HepG2 (cell line): Measurements from ENCODE around the gene UBA6. TPM values are rescaled to one million over a fixed set of nuclear protein-coding genes. Genes with fewer than 3 reads are reported as not detected.

Experiments
- ATAC-seq: fragments of 200-7000 bp; cut with Tn5 transposase; 3 replicates; pipeline ENCODE4 v1.9.1; 2020; ENCODE audit warnings: mild to moderate bottlenecking, moderate library complexity
- BruUV-seq: library from RNA; stranded (reverse); fragments of 400-500 nt; replicated peaks from 2 replicates; lab custom pipeline; 2021; lab: Mats Ljungman, UMichigan
- CTCF ChIA-PET: fragments of 300-600 bp; formaldehyde crosslinking; extraction: SDS; loops from one replicate; lab custom pipeline; 2021; ENCODE audit warnings: low total read pairs, inconsistent platforms, low intra/inter-chr PET ratio; lab: Yijun Ruan, JAX
- POLR2A ChIA-PET: fragments of 350-600 bp; sonication (Branson Sonifier 250); formaldehyde crosslinking; loops from one replicate; lab custom pipeline; 2020; ENCODE audit warnings: antibody characterized with exemption, inconsistent platforms; lab: Yijun Ruan, JAX
- DNase-seq: peaks from one replicate; pipeline ENCODE4 v3.0.0-alpha.2; 2015; ENCODE audit warnings: low spot score
- FAIRE-seq: peaks from 3 replicates; lab custom pipeline; 2011; peaks lifted over from hg19 to GRCh38; lab: Jason Lieb, UNC
- H2AFZ ChIP-seq: one replicate; pipeline ENCODE4 v1.6.1; 2011; ENCODE audit warnings: low read length, inconsistent platforms
- H3K27ac ChIP-seq: fragments of 300-600 bp; 3 replicates; pipeline ENCODE4 v1.8.0; 2011; ENCODE audit warnings: mixed run types, mild to moderate bottlenecking, mixed read lengths, low read length, inconsistent platforms; ENCODE audit not compliant: insufficient read depth; ENCODE audit errors: extremely low read length
- H3K27me3 ChIP-seq, 2 experiments: fragments of 200-600 bp in 1 of 2; 2 replicates in 1 of 2; 3 replicates in 1 of 2; pipeline versions ENCODE4 v1.6.0 to v1.8.0; 2011; ENCODE audit warnings: low read length in 2 of 2, mild to moderate bottlenecking in 2 of 2, moderate library complexity in 2 of 2, inconsistent platforms in 1 of 2; ENCODE audit not compliant: insufficient read depth in 2 of 2, control insufficient read depth in 1 of 2
- H3K36me3 ChIP-seq, 2 experiments: fragments of 200-600 bp in 1 of 2; replicated peaks in 1 of 2; 2 replicates in 1 of 2; 3 replicates in 1 of 2; pipeline versions ENCODE4 v1.5.1 to v1.8.0; 2011; ENCODE audit warnings: low read length in 2 of 2, inconsistent platforms in 1 of 2; ENCODE audit not compliant: insufficient read depth in 2 of 2, control insufficient read depth in 1 of 2
- H3K4me1 ChIP-seq: 2 replicates; pipeline ENCODE4 v1.5.1; 2012; ENCODE audit warnings: low read length, inconsistent platforms; ENCODE audit not compliant: insufficient read depth
- H3K4me2 ChIP-seq: 2 replicates; pipeline ENCODE4 v1.6.0; 2011; ENCODE audit warnings: low read depth, low read length, inconsistent platforms
- H3K4me3 ChIP-seq, 3 experiments: fragments of 200-600 bp in 1 of 3; sonication (generic), shearing (Covaris generic) in 1 of 3; replicated peaks in 1 of 3; 2 replicates each; pipeline ENCODE4 v1.5.1; 2011 to 2016; ENCODE audit warnings: low read length in 3 of 3, inconsistent platforms in 2 of 3, low read depth in 2 of 3, mild to moderate bottlenecking in 2 of 3, control low read depth in 1 of 3, mixed read lengths in 1 of 3; ENCODE audit not compliant: insufficient read depth in 1 of 3
- H3K79me2 ChIP-seq: one replicate; pipeline ENCODE4 v1.6.1; 2011; ENCODE audit warnings: low read length, inconsistent platforms; ENCODE audit not compliant: insufficient read depth
- H3K9ac ChIP-seq: 2 replicates; pipeline ENCODE4 v1.6.0; 2011; ENCODE audit warnings: mild to moderate bottlenecking, low read depth, low read length, inconsistent platforms; ENCODE audit not compliant: insufficient read depth
- H3K9me3 ChIP-seq: 2 replicates; pipeline ENCODE4 v1.5.1; 2012; ENCODE audit warnings: mild to moderate bottlenecking, low read length
- H4K20me1 ChIP-seq: 2 replicates; pipeline ENCODE4 v1.6.0; 2011; ENCODE audit warnings: inconsistent platforms, mild to moderate bottlenecking, low read length, moderate library complexity; ENCODE audit not compliant: insufficient read depth
- CCAR2 ChIP-seq: fragments of 200-400 bp; formaldehyde crosslinking; optimal IDR thresholded peaks from 2 replicates; pipeline ENCODE3; 2018; ENCODE audit warnings: low read depth, mild to moderate bottlenecking, low read length, moderate library complexity
- GTF2F1 ChIP-seq: fragments of 150-350 bp; IDR thresholded peaks from 2 replicates; pipeline ENCODE4 v1.6.1; 2014; ENCODE audit warnings: low read length
- RFX1 ChIP-seq: fragments of 450-650 bp; IDR thresholded peaks from 2 replicates; pipeline ENCODE4 v1.6.1; 2017
- SAP130 ChIP-seq: IDR thresholded peaks from 2 replicates; pipeline ENCODE4 v1.6.1; 2016; ENCODE audit warnings: low read depth
- TBP ChIP-seq: sonication (generic); formaldehyde crosslinking; IDR thresholded peaks from 2 replicates; pipeline ENCODE4 v1.5.0; 2020; ENCODE audit warnings: missing genetic modification reagents
- in situ Hi-C: cut with HindIII; loops from 2 replicates; pipeline ENCODE4 v1.10.0; 2017; ENCODE audit warnings: low pct_unique_long_range_greater_than_20kb; ENCODE audit not compliant: extremely low pct_ligation_motif_present
- intact Hi-C: fragments of 100-400 bp; cut with micrococcal nuclease; formaldehyde crosslinking; loops from one replicate; pipeline ENCODE4 v1.10.0; 2022; ENCODE audit not compliant: unreplicated experiment
- polyA plus RNA-seq, 8 experiments: library from polyadenylated mRNA; depleted of rRNA in 3 of 8; stranded (reverse) in 7 of 8; unstranded in 1 of 8; fragments of >200 nt; fragmentation: Illumina TruSeq in 4 of 8; extraction: Trizol in 4 of 8; gene quantifications; 2 replicates each; pipeline versions ENCODE4 v1.2.1 to v1.2.3, GENCODE V29; 2011 to 2016; ENCODE audit warnings: low read depth in 4 of 8, missing spikeins in 1 of 8, mixed read lengths in 1 of 8; ENCODE audit not compliant: insufficient read depth in 1 of 8
- total RNA-seq, 5 experiments: library from RNA; depleted of rRNA; stranded (reverse); fragments of >200 nt; fragmentation: Illumina TruSeq; extraction: Trizol; gene quantifications; 2 replicates each; pipeline ENCODE4 v1.2.3, GENCODE V29; 2016; ENCODE audit warnings: low read depth in 1 of 5
- TF ChIP-seq, protein P1 (sequence below): IDR thresholded peaks from 2 replicates; pipeline ENCODE4 v1.6.1; 2016; ENCODE audit warnings: low read depth, missing genetic modification reagents, missing compliant biosample characterization
- TF ChIP-seq, protein P2 (sequence below): sonication (generic); formaldehyde crosslinking; IDR thresholded peaks from 2 replicates; pipeline ENCODE4 v1.5.0; 2020; ENCODE audit warnings: mild to moderate bottlenecking, missing genetic modification reagents

The UBA6 gene
- total and polyA plus RNA-seq, 2 of the 13 experiments (the other 11 are each of a cell fraction or from before 2014, with no cell fraction given): 33.3 to 75.4 TPM

DNA sequence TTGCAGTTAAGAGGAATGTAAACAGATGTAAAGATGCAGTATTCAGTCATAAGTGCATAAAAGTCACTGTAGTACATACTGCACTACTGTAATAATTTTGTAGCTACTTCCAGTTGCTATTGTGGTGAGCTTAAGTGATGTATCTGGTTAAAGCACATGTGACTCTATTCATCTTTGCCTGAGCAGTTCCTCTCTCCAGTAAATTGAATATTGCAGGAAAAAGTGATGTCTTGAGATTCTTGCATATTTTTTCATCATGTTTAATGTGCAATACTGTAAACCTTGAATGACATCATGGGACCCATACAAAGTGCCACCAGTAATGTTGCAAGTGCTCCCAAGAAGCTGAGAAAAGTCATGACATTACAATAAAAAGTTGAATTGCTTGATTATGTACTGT, 9.6 kb downstream of the UBA6 start:
- no peaks in the 10 kb centered on the region for H4K20me1 ChIP-seq
- no peak overlapping the region for H3K4me3 ChIP-seq
- no TSS peak for BruUV-seq
- no peak for FAIRE-seq
- intact Hi-C loops: no loop called here
- H3K9me3 ChIP-seq: no peaks in the 10 kb centered on the region
- H3K4me1 ChIP-seq: no peaks in the 10 kb centered on the region
- peaks cover 44% of the 10 kb centered on the region for H3K79me2 ChIP-seq
- DNase-seq: no peak
- no peak for TF ChIP-seq SAP130 (CRISPR knock-in tag)
- no peak for TF ChIP-seq RFX1
- no peak for TF ChIP-seq TBP (CRISPR knock-in tag)
- no peak for TF ChIP-seq CCAR2
- TF ChIP-seq, protein P1, sequence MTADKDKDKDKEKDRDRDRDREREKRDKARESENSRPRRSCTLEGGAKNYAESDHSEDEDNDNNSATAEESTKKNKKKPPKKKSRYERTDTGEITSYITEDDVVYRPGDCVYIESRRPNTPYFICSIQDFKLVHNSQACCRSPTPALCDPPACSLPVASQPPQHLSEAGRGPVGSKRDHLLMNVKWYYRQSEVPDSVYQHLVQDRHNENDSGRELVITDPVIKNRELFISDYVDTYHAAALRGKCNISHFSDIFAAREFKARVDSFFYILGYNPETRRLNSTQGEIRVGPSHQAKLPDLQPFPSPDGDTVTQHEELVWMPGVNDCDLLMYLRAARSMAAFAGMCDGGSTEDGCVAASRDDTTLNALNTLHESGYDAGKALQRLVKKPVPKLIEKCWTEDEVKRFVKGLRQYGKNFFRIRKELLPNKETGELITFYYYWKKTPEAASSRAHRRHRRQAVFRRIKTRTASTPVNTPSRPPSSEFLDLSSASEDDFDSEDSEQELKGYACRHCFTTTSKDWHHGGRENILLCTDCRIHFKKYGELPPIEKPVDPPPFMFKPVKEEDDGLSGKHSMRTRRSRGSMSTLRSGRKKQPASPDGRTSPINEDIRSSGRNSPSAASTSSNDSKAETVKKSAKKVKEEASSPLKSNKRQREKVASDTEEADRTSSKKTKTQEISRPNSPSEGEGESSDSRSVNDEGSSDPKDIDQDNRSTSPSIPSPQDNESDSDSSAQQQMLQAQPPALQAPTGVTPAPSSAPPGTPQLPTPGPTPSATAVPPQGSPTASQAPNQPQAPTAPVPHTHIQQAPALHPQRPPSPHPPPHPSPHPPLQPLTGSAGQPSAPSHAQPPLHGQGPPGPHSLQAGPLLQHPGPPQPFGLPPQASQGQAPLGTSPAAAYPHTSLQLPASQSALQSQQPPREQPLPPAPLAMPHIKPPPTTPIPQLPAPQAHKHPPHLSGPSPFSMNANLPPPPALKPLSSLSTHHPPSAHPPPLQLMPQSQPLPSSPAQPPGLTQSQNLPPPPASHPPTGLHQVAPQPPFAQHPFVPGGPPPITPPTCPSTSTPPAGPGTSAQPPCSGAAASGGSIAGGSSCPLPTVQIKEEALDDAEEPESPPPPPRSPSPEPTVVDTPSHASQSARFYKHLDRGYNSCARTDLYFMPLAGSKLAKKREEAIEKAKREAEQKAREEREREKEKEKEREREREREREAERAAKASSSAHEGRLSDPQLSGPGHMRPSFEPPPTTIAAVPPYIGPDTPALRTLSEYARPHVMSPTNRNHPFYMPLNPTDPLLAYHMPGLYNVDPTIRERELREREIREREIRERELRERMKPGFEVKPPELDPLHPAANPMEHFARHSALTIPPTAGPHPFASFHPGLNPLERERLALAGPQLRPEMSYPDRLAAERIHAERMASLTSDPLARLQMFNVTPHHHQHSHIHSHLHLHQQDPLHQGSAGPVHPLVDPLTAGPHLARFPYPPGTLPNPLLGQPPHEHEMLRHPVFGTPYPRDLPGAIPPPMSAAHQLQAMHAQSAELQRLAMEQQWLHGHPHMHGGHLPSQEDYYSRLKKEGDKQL (CRISPR knock-in tag): no peak
- TF ChIP-seq, protein P2, sequence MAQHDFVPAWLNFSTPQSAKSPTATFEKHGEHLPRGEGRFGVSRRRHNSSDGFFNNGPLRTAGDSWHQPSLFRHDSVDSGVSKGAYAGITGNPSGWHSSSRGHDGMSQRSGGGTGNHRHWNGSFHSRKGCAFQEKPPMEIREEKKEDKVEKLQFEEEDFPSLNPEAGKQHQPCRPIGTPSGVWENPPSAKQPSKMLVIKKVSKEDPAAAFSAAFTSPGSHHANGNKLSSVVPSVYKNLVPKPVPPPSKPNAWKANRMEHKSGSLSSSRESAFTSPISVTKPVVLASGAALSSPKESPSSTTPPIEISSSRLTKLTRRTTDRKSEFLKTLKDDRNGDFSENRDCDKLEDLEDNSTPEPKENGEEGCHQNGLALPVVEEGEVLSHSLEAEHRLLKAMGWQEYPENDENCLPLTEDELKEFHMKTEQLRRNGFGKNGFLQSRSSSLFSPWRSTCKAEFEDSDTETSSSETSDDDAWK: no peak
- TF ChIP-seq GTF2F1: no peak
- ATAC-seq: no peak
- no peaks in the 10 kb centered on the region for H3K27me3 ChIP-seq
- no peak overlapping the region for H2AFZ ChIP-seq
- H3K4me2 ChIP-seq: no peak overlapping the region
- no peak overlapping the region for H3K9ac ChIP-seq
- no peak overlapping the region for H3K27ac ChIP-seq
- peaks cover 3 to 49% of the 10 kb centered on the region in 2 experiments for H3K36me3 ChIP-seq
- ChIA-PET CTCF (no interaction called here), POLR2A (no interaction called here)
- in situ Hi-C loops: no loop called here
